Gastrocnemius medialis (tissue), 4 donors: ENCODE results near the gene SLC12A3.

Experiments
- CTCF ChIP-seq, 5 experiments: fragments of 450-650 bp in 3 of 5; fragments of 200-600 bp in 2 of 5; sonication (generic) in 2 of 5; IDR thresholded peaks in 4 of 5; conservative IDR thresholded peaks in 1 of 5; 1 replicate in 4 of 5; 2 replicates in 1 of 5; pipeline ENCODE4 v1.5.1; 2016 to 2019; ENCODE audit warnings: antibody characterized with exemption in 5 of 5, mild to moderate bottlenecking in 3 of 5, moderate library complexity in 3 of 5
- POLR2A ChIP-seq, 2 donors: fragments of 450-650 bp; IDR thresholded peaks; one replicate each; pipeline ENCODE4 v1.6.1; 2017; ENCODE audit warnings: antibody characterized with exemption in 2 of 2, mild to moderate bottlenecking in 2 of 2, moderate library complexity in 2 of 2

- no peak for TF ChIP-seq CTCF (IDR thresholded peaks at IDR 0.05 in 4 of 5, conservative IDR thresholded peaks at IDR 0.05 in 1 of 5)
- TF ChIP-seq POLR2A (IDR thresholded peaks at IDR 0.05), result no peak
These were observed 24.2 kb downstream of the SLC12A3 start for GRCh38 chr16:56889206-56889605.
